SK-N-MC (cell line): ENCODE measurements around the gene ZNF438.

Experiments used
- DNase-seq: peaks from one replicate; pipeline ENCODE4 v3.0.0-alpha.2; 2011; ENCODE audit warnings: low read depth, low spot score
- H3K27ac ChIP-seq: fragments of 200-600 bp; sonication (generic); 2 replicates; pipeline ENCODE4 v1.5.1; 2016; ENCODE audit warnings: mixed run types
- H3K36me3 ChIP-seq: fragments of 200-600 bp; sonication (generic); 2 replicates; pipeline ENCODE4 v1.6.1; 2017; ENCODE audit warnings: antibody characterized with exemption, low read length, mixed read lengths; ENCODE audit not compliant: insufficient read depth
- H3K4me3 ChIP-seq: fragments of 200-600 bp; sonication (generic); 2 replicates; pipeline ENCODE4 v1.5.1; 2016
- H3K9ac ChIP-seq: fragments of 200-600 bp; sonication (generic); 2 replicates; pipeline ENCODE4 v1.8.0; 2017; ENCODE audit warnings: mixed run types, mixed read lengths; ENCODE audit not compliant: insufficient read length
- H3K9me3 ChIP-seq: fragments of 200-600 bp; sonication (generic); 2 replicates; pipeline ENCODE4 v1.6.1; 2017; ENCODE audit warnings: low read depth, mild to moderate bottlenecking, antibody characterized with exemption, low read length, moderate library complexity, mixed read lengths
- EZH2 ChIP-seq: fragments of 200-600 bp; sonication (generic); IDR thresholded peaks from one replicate; pipeline ENCODE4 v1.6.1; 2017; ENCODE audit warnings: antibody characterized with exemption
- FOXP2 ChIP-seq: optimal IDR thresholded peaks from 2 replicates; pipeline ENCODE3; 2011; ENCODE audit warnings: mild to moderate bottlenecking, moderate library complexity; ENCODE audit not compliant: insufficient read depth; ENCODE audit errors: extremely low read length, control extremely low read depth
- POLR2AphosphoS5 ChIP-seq: IDR thresholded peaks from 2 replicates; pipeline ENCODE4 v1.6.1; 2012; ENCODE audit warnings: mild to moderate bottlenecking, low read depth, low read length, borderline replicate concordance

ZNF438 gene

DNA sequence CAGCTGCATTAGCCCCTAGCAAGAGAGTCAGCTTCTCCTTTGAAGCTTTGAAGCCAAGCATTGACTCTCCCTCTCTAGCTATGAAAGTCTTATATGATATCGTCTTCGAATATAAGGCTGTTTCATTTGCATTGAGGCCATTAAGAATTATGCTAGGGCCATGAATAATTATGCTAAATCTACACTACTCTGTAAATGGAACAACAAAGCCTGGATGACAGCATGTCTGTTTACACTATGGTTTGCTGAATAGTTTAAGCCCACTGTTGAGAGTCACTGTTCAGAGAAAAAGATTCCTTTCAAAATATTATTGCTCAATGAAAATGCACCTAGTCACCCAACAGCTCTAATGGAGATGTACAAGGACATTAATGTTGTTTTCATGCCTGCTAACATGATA, 52.8 kb downstream of the ZNF438 start:
- Histone ChIP-seq H3K9me3 (no peaks in the 10 kb centered on the region), H3K4me3 (no peak overlapping the region), H3K27ac (no peak overlapping the region), H3K9ac (no peak overlapping the region), H3K36me3 (no peaks in the 10 kb centered on the region)
- no peak for DNase-seq
- TF ChIP-seq EZH2: no peak

DNA sequence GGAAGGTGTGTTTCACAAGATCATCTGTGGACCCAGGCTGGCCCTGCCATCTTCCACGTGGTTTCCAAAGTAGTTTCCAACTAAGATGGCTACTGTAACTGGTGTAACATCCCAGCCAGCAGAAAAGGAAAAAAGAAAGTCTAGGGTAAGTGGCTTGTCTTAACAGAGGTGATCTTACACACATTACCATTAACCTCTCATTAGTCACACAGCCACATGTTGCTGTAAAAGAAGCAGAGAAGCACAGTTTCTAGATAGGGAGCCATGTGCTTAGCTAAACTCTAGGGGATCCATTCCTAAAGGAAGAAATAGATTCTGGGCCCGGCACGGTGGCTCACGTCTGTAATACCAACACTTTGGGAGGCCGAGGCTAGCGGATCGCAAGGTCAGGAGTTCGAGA, 54.3 kb downstream of the ZNF438 start:
- DNase-seq: no peak
- no peak overlapping the region for H3K9ac ChIP-seq
- no peak overlapping the region for H3K4me3 ChIP-seq
- H3K36me3 ChIP-seq: no peaks in the 10 kb centered on the region
- H3K9me3 ChIP-seq: no peaks in the 10 kb centered on the region
- no peak overlapping the region for H3K27ac ChIP-seq
- no peak for TF ChIP-seq POLR2AphosphoS5
- TF ChIP-seq FOXP2: no peak
- TF ChIP-seq EZH2: no peak

DNA sequence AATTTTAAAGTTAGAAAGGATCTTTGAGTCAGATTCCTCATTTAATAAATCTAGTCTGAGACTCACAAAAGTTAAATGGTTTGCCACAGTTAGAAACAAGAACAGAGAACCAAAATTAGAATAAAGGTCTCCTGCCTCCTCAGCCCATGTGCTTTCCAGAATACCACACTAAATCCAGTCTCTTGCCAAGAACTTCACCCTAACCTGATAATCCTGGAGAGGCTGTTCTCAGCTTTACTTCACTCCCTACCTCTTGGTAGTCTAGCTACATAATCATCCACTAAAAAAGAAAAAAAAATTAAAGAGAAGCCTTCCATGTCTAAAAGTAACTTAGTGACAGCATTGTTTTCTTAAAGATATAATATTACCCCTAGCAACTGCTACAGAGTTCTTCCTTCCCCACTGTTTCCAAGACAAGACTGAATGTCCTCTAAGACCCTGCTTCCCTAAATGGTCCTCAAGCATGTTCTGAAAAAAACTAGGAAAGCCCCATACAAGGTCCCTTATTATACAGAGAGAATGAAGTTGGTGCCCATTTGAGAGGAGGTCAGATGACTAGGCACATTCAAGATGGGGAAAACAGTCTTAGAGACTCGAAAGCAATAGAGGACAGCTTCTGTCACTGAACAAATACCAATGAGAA, 56.8 kb downstream of the ZNF438 start:
- Histone ChIP-seq H3K4me3 (no peak overlapping the region), H3K27ac (no peak overlapping the region), H3K36me3 (no peaks in the 10 kb centered on the region), H3K9ac (no peak overlapping the region), H3K9me3 (no peaks in the 10 kb centered on the region)
- TF ChIP-seq EZH2: no peak
- no peak for TF ChIP-seq FOXP2
- no peak for TF ChIP-seq POLR2AphosphoS5
- DNase-seq: no peak

DNA sequence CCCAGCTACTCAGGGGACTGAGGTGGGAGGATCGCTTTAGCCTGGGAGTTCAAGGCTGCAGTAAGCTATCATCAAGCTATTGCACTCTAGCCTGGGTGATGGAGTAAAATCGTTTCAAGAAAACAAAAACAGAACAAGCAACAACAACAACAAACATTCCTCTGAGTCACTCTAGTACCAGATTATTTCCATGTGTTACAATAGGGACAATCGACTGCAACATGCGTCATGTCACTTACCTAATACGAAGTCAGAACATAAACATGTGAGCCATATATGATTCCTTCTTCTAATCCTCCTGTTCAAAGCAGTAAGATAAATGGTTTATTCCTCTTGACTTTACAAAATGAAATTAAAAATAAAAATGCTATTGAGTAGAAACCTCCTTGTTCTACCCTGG, 57.3 kb downstream of the ZNF438 start:
- no peaks in the 10 kb centered on the region for H3K36me3 ChIP-seq
- no peaks in the 10 kb centered on the region for H3K9me3 ChIP-seq
- TF ChIP-seq FOXP2 (no peak), POLR2AphosphoS5 (no peak), EZH2 (no peak)
- DNase-seq: no peak
- no peak overlapping the region for H3K27ac ChIP-seq
- no peak overlapping the region for H3K4me3 ChIP-seq
- H3K9ac ChIP-seq: no peak overlapping the region

DNA sequence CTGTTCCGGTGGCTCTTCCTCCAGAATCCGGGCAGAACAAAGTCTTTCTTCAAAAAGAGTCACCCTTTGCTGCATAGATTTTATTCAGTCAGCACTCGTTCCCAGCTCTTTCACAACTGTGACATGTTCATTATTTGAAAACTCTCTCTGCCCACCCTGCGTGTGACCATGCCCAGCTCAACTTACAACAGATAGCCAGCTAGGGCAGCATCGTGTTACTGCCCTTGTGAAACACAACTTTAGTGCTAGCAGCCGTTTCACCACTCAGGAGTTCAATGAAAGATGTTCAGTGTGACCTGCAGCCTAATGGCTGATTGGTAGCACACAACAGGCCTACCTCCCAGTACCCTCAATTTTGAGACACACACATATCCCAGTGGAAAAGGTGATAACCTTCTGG, 57.9 kb downstream of the ZNF438 start:
- no peak overlapping the region for H3K4me3 ChIP-seq
- no peak for TF ChIP-seq FOXP2
- TF ChIP-seq POLR2AphosphoS5: no peak
- no peak for TF ChIP-seq EZH2
- no peak overlapping the region for H3K27ac ChIP-seq
- DNase-seq: no peak
- no peaks in the 10 kb centered on the region for H3K36me3 ChIP-seq
- H3K9me3 ChIP-seq: no peaks in the 10 kb centered on the region
- no peak overlapping the region for H3K9ac ChIP-seq

DNA sequence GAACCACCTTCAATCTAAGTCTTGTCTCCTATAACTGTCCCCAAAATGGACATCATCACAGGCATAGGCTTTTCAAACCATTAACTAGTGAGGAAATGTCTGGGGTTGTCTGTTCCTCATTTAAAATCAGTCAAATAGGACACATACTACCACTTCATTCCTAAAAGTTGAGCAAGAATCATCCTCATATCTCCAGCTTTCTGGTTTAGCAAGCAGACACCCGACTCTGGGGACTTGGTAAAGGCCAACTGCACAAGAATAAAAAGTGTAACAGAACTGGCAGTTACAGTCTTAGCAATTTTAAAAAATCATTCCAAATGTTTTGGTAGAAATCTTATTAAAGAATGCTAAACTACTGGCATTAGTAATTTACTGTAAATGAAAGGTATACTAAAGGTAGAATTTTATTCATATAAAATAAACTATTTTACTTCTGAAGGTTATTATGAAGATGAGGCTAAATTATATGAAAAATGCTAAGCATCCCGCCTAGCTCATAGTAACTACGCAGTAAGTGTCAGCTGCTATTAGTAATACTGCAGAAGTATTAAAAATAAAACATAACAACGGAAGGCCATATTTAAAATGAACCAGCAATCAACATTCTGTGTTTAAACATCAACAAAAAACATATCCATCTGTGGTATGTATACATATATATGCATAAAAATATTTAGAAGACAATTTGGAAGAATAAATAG, 60.8 kb downstream of the ZNF438 start:
- no peak for TF ChIP-seq EZH2
- no peak for TF ChIP-seq FOXP2
- TF ChIP-seq POLR2AphosphoS5: no peak
- no peak overlapping the region for H3K9ac ChIP-seq

DNA sequence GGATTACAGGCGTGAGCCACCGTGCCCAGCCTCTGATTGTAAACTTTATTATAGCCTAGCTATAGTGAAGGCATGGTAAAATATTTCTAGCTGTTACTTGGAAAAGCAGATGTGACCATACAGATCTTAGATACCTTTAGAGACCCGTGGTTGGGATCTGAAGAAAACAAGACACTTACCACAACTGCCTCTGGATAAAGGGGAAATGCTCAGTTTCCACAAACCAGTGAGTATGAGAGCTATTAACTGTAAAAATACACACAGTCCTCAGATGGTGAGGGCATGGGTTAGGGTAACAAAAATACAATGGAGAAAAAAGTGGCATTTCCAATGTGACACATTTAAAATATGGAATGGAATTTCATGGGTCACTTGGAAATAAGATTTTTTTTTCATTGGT, 63.0 kb downstream of the ZNF438 start:
- no peak overlapping the region for H3K9ac ChIP-seq
- TF ChIP-seq EZH2 (no peak), FOXP2 (no peak), POLR2AphosphoS5 (no peak)
- no peak overlapping the region for H3K27ac ChIP-seq
- DNase-seq: no peak
- H3K36me3 ChIP-seq: no peaks in the 10 kb centered on the region
- no peaks in the 10 kb centered on the region for H3K9me3 ChIP-seq
- H3K4me3 ChIP-seq: no peak overlapping the region

More for the DNA sequence above, 60.8 kb downstream of the ZNF438 start:
- H3K4me3 ChIP-seq: no peak overlapping the region
- no peak for DNase-seq
- no peaks in the 10 kb centered on the region for H3K9me3 ChIP-seq
- no peaks in the 10 kb centered on the region for H3K36me3 ChIP-seq
- no peak overlapping the region for H3K27ac ChIP-seq

DNA sequence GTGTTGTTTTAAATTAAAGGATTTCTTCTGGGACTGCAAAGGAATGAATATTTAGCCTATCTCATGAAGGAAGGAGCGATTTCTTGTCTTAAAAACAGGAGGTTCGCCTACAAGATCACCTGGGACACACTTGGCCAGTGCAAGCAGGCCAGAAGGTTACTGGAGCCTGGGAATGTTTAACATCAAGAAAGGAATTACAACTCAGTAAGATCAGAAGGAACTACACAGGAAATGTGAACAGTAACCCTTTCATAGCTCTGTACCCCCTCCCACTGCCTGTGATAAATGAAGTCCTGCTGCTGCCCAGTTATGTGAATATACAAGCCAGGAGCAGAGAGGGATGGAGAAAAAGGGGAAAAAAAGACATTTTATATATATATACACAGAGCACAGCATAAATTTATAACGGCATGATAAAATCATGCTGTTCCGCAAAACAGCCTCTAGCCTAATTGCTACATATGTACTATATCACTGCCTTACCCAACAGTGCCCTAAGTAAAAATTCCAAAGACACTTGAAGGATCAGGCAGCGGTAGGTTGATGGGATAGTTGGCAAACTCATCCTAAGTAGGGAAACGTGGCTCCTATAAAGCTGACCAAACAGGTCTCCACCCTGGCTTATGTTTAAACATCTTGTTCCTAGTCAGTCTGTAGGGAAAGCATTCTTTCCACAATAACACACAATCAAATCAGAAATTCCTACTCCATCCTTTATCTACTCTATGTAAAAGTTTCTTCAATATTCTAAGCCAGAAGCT, 63.8 kb downstream of the ZNF438 start:
- TF ChIP-seq EZH2 (no peak), POLR2AphosphoS5 (no peak), FOXP2 (no peak)
- Histone ChIP-seq H3K27ac (no peak overlapping the region), H3K36me3 (no peaks in the 10 kb centered on the region), H3K4me3 (no peak overlapping the region), H3K9ac (no peak overlapping the region), H3K9me3 (no peaks in the 10 kb centered on the region)
- no peak for DNase-seq
